B cell (primary cell): Measurements from ENCODE around the gene MINDY2. TPM values are rescaled to one million over a fixed set of nuclear protein-coding genes. Genes with fewer than 3 reads are reported as not detected.

Source experiments
- ATAC-seq: fragments of 200-7000 bp; cut with Tn5 transposase; one replicate; pipeline ENCODE4 v1.10.0; 2021; ENCODE audit warnings: low read depth, mild to moderate bottlenecking, moderate number of reproducible peaks, moderate library complexity
- CTCF ChIA-PET: fragments of 350-600 bp; sonication (Branson Sonifier 250); formaldehyde crosslinking; loops from one replicate; lab custom pipeline; 2021; ENCODE audit warnings: antibody characterized with exemption, inconsistent platforms; lab: Charles Lee
- POLR2A ChIA-PET: fragments of 350-600 bp; sonication (Branson Sonifier 250); formaldehyde crosslinking; loops from one replicate; lab custom pipeline; 2021; ENCODE audit warnings: antibody characterized with exemption; lab: Charles Lee
- DNase-seq: peaks from one replicate; pipeline ENCODE4 v3.0.0; 2013
- H2AFZ ChIP-seq: 2 replicates; pipeline ENCODE4 v1.6.1; 2012; ENCODE audit warnings: mild to moderate bottlenecking, low read depth, low read length; ENCODE audit not compliant: insufficient read depth, poor library complexity, severe bottlenecking
- H3K27ac ChIP-seq, 2 donors: 1 replicate in 1 of 2; 2 replicates in 1 of 2; pipeline ENCODE4 v1.5.1; 2012 to 2013; ENCODE audit warnings: low read length in 2 of 2, mild to moderate bottlenecking in 2 of 2, moderate library complexity in 1 of 2
- H3K27me3 ChIP-seq, 4 experiments: fragments of 200-600 bp in 1 of 4; sonication (generic) in 1 of 4; replicated peaks in 1 of 4; 1 replicate in 2 of 4; 2 replicates in 2 of 4; pipeline versions ENCODE4 v1.6.1 to v1.7.0; 2013 to 2016; ENCODE audit warnings: low read length in 3 of 4, mild to moderate bottlenecking in 2 of 4, mixed read lengths in 1 of 4, moderate library complexity in 1 of 4; ENCODE audit not compliant: insufficient read depth in 4 of 4, control insufficient read depth in 3 of 4; ENCODE audit errors: control extremely low read depth in 1 of 4
- H3K36me3 ChIP-seq, 2 experiments: replicated peaks in 1 of 2; 1 replicate in 1 of 2; 2 replicates in 1 of 2; pipeline versions ENCODE4 v1.6.1 to v1.7.1; 2013; ENCODE audit warnings: low read length in 1 of 2; ENCODE audit not compliant: insufficient read depth in 2 of 2, control insufficient read depth in 1 of 2; ENCODE audit errors: control extremely low read depth in 1 of 2, extremely low read depth in 1 of 2
- H3K4me1 ChIP-seq, 2 donors: fragments of 200-600 bp in 1 of 2; sonication (generic) in 1 of 2; 1 replicate in 1 of 2; 2 replicates in 1 of 2; pipeline versions ENCODE4 v1.5.1 to v1.6.1; 2013 to 2017; ENCODE audit warnings: low read length in 2 of 2; ENCODE audit not compliant: control insufficient read depth in 2 of 2, insufficient read depth in 2 of 2
- H3K4me2 ChIP-seq: replicated peaks from 2 replicates; pipeline ENCODE3; 2012; ENCODE audit warnings: mild to moderate bottlenecking, low read depth, low read length; ENCODE audit not compliant: poor library complexity, severe bottlenecking
- H3K4me3 ChIP-seq, 5 experiments: fragments of 200-600 bp in 1 of 5; sonication (generic) in 1 of 5; 1 replicate in 3 of 5; 2 replicates in 2 of 5; pipeline versions ENCODE4 v1.5.1 to v1.7.0; 2011 to 2016; ENCODE audit warnings: low read length in 4 of 5, mild to moderate bottlenecking in 4 of 5, low read depth in 2 of 5, control low read depth in 1 of 5, moderate library complexity in 1 of 5; ENCODE audit not compliant: insufficient read depth in 1 of 5; ENCODE audit errors: control extremely low read depth in 1 of 5, extremely low read depth in 1 of 5
- H3K79me2 ChIP-seq: fragments of 200-600 bp; sonication (generic); one replicate; pipeline ENCODE4 v1.6.0; 2016; ENCODE audit warnings: low read length; ENCODE audit not compliant: control insufficient read depth, insufficient read depth
- H3K9ac ChIP-seq: fragments of 200-600 bp; sonication (generic); 2 replicates; pipeline ENCODE4 v1.6.1; 2017; ENCODE audit warnings: mild to moderate bottlenecking, low read length, moderate library complexity
- H3K9me3 ChIP-seq, 3 donors: one replicate each; pipeline versions ENCODE4 v1.6.1 to v1.7.1; 2013; ENCODE audit warnings: low read length in 2 of 3; ENCODE audit not compliant: control insufficient read depth in 2 of 3, insufficient read depth in 1 of 3; ENCODE audit errors: control extremely low read depth in 1 of 3
- H4K20me1 ChIP-seq: 2 replicates; pipeline ENCODE4 v1.6.0; 2012; ENCODE audit warnings: mild to moderate bottlenecking, low read length; ENCODE audit not compliant: insufficient read depth, control insufficient read depth, poor library complexity, severe bottlenecking
- H3K27ac Mint-ChIP-seq: one replicate; pipeline ENCODE4 v1.8.0; 2021; ENCODE audit warnings: mixed read lengths
- H3K27me3 Mint-ChIP-seq: one replicate; pipeline ENCODE4 v1.8.0; 2021; ENCODE audit warnings: mixed read lengths
- H3K4me1 Mint-ChIP-seq: one replicate; pipeline ENCODE4 v1.8.0; 2021; ENCODE audit warnings: mixed read lengths
- H3K4me3 Mint-ChIP-seq: one replicate; pipeline ENCODE4 v1.8.0; 2021; ENCODE audit warnings: mixed read lengths
- H3K9me3 Mint-ChIP-seq: one replicate; pipeline ENCODE4 v1.8.0; 2022; ENCODE audit warnings: mixed read lengths; ENCODE audit not compliant: insufficient read depth
- CTCF ChIP-seq: fragments of 200-600 bp; IDR thresholded peaks from one replicate; pipeline ENCODE4 v1.8.0; 2022; ENCODE audit warnings: antibody characterized with exemption, mild to moderate bottlenecking
- EZH2 ChIP-seq: IDR thresholded peaks from 2 replicates; pipeline ENCODE4 v1.6.1; 2012; ENCODE audit warnings: borderline replicate concordance, low read depth, mild to moderate bottlenecking, moderate library complexity, low read length; ENCODE audit not compliant: insufficient read depth, poor library complexity, severe bottlenecking
- whole genome bisulfite sequencing: methylation state at CpG from one replicate; pipeline ENCODE4 v1.1.5; 2013; ENCODE audit warnings: missing lambda C conversion rate; ENCODE audit not compliant: insufficient coverage; 5-methylcytosine and 5-hydroxymethylcytosine counted together
- intact Hi-C: fragments of 100-400 bp; cut with micrococcal nuclease; formaldehyde crosslinking; loops from one replicate; pipeline ENCODE4 v1.10.0; 2022
- polyA plus RNA-seq: library from polyadenylated mRNA; depleted of rRNA; stranded (reverse); fragments of >200 nt; gene quantifications from 2 replicates; pipeline ENCODE4 v1.2.3, GENCODE V29; 2012
- total RNA-seq, 2 donors: library from RNA; stranded (reverse); fragments of 120-200 nt in 1 of 2; gene quantifications; 1 replicate in 1 of 2; 2 replicates in 1 of 2; pipeline versions ENCODE4 v1.2.3 to v1.2.4, GENCODE V29; 2013 to 2022

The MINDY2 gene
- total and polyA plus RNA-seq, 2 donors (not counting 1 experiment from before 2014, with no cell fraction given): 2.3 to 16.6 TPM

DNA sequence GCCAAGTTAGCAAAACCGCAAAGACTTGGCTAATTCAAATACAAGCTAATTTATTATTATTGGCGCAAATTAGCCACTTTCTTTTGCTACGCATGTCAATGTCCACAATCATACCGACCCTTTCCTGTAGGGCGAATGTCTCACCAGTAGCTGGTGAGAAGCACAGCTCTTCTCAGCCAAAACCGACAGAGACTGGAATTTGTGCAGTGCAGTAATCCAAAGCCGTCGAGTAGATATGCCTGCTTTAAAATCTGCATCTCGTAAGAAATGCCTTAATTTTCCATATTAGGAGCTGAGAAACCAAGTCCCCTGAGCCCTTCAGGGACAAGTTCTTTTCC is 614 bp upstream of the MINDY2 start:
- Histone ChIP-seq H3K4me1 (peaks cover 28 to 32% of the 10 kb centered on the region in 2 donors), H3K9ac (peak overlapping the region; percentile 95), H3K79me2 (peaks cover 41% of the 10 kb centered on the region), H2AFZ (peak overlapping the region; percentile 100), H3K4me2 (peak overlapping the region; percentile 75), H3K9me3 (peaks cover 0 to under 1% (median 0%) of the 10 kb centered on the region in 3 donors), H3K27ac (peak overlapping the region; percentile 70 to 87), H3K27me3 (no peaks in the 10 kb centered on the region), H3K4me3 (peak overlapping the region; percentile 80 to 99 (median 94)), H4K20me1 (no peaks in the 10 kb centered on the region), H3K36me3 (no peaks in the 10 kb centered on the region)
- peak overlapping the region; percentile 90 for H3K4me3 Mint-ChIP-seq
- intact Hi-C loops: loop anchor here (2.0 to 10.0 kb wide), 6 partner anchors 46 to 1624 kb away; partner anchors contain the start of genes ANXA2, BNIP2 and CCNB2
- DNase-seq (no peak), ATAC-seq (peak; percentile 22)
- peak overlapping the region; percentile 96 for H3K27ac Mint-ChIP-seq
- CTCF ChIA-PET: interaction anchor here (0.7 to 3.3 kb wide), 18 partner anchors 10 to 759 kb away, joined by 3 to 28 read pairs (median 4); partner anchors contain the start of gene ADAM10
- no peaks in the 10 kb centered on the region for H3K9me3 Mint-ChIP-seq
- 1% methylated on average over 9 of the region's 9 CpGs for WGBS
- H3K27me3 Mint-ChIP-seq: no peaks in the 10 kb centered on the region
- H3K4me1 Mint-ChIP-seq: peaks cover 19% of the 10 kb centered on the region
- TF ChIP-seq EZH2 (no peak), CTCF (no peak)
- POLR2A ChIA-PET: interaction anchor here (0.7 to 2.0 kb wide), 5 partner anchors 21 to 1379 kb away, joined by 3 to 55 read pairs (median 4); partner anchors contain the start of genes ADAM10 and BNIP2

DNA sequence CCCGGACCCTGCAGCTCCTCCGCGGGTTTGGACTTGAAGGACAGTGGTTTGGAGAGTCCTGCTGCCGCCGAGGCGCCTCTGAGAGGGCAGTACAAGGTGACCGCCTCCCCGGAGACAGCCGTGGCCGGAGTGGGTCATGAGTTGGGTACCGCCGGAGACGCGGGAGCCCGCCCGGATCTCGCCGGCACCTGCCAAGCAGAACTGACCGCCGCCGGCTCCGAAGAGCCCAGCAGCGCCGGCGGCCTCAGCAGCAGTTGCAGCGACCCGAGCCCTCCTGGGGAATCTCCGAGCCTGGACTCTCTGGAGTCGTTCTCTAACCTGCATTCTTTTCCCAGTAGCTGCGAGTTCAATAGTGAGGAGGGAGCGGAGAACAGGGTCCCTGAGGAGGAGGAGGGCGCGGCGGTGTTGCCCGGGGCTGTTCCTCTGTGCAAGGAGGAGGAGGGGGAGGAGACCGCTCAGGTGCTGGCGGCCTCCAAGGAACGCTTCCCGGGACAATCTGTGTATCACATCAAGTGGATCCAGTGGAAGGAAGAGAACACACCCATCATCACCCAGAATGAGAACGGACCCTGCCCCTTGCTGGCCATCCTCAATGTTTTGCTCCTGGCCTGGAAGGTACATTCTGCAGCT is 634 bp downstream of the MINDY2 start:
- ATAC-seq (no peak), DNase-seq (no peak)
- no peak for TF ChIP-seq CTCF
- TF ChIP-seq EZH2: no peak
- POLR2A ChIA-PET: interaction anchor here (0.5 to 2.0 kb wide), 7 partner anchors 12 to 139 kb away, joined by 3 to 55 read pairs (median 4); partner anchors contain the start of gene ADAM10
- Histone ChIP-seq H3K9me3 (no peaks in the 10 kb centered on the region), H2AFZ (peak overlapping the region; percentile 100), H3K4me1 (peaks cover 31 to 32% of the 10 kb centered on the region in 2 donors), H3K27me3 (no peaks in the 10 kb centered on the region), H4K20me1 (no peaks in the 10 kb centered on the region), H3K36me3 (no peaks in the 10 kb centered on the region), H3K4me2 (peak overlapping the region; percentile 75), H3K4me3 (peak overlapping the region; percentile 80 to 99 (median 94)), H3K79me2 (peaks cover 53% of the 10 kb centered on the region), H3K27ac (peak overlapping the region; percentile 86 to 87), H3K9ac (peak overlapping the region; percentile 95)
- H3K4me3 Mint-ChIP-seq: peak overlapping the region; percentile 90
- CTCF ChIA-PET: interaction anchor here (1.0 to 3.3 kb wide), 11 partner anchors 13 to 757 kb away, joined by 3 to 28 read pairs (median 3); partner anchors contain the start of gene ADAM10
- peak overlapping the region; percentile 96 for H3K27ac Mint-ChIP-seq
- H3K9me3 Mint-ChIP-seq: no peaks in the 10 kb centered on the region
- intact Hi-C loops: loop anchor here (1.0 to 10.0 kb wide), 8 partner anchors 22 to 1623 kb away; partner anchors contain the start of genes ADAM10, ANXA2, BNIP2 and CCNB2
- WGBS: under 1% methylated on average over 34 of the region's 40 CpGs
- no peaks in the 10 kb centered on the region for H3K27me3 Mint-ChIP-seq
- H3K4me1 Mint-ChIP-seq: peaks cover 19% of the 10 kb centered on the region
